Activated B cell treated with CpG ODN at 0.5 μM for 24 hours (primary cell): ENCODE results near the gene STARD5. TPM values are rescaled to one million over a fixed set of nuclear protein-coding genes. Genes with fewer than 3 reads are reported as not detected.

Experiments
- ATAC-seq: fragments of 200-7000 bp; cut with Tn5 transposase; one replicate; pipeline ENCODE4 v1.10.0; 2021; ENCODE audit warnings: low read depth, mild to moderate bottlenecking, moderate library complexity
- CTCF ChIA-PET: fragments of 350-600 bp; sonication (Branson Sonifier 250); formaldehyde crosslinking; loops from one replicate; lab custom pipeline; 2021; ENCODE audit warnings: antibody characterized with exemption; lab: Charles Lee
- POLR2A ChIA-PET: fragments of 350-600 bp; sonication (Branson Sonifier 250); formaldehyde crosslinking; loops from one replicate; lab custom pipeline; 2021; ENCODE audit warnings: antibody characterized with exemption; lab: Charles Lee
- DNase-seq: peaks from one replicate; pipeline ENCODE4 v3.0.0; 2022
- H3K27ac Mint-ChIP-seq: one replicate; pipeline ENCODE4 v1.8.0; 2020; ENCODE audit warnings: mixed read lengths
- H3K27me3 Mint-ChIP-seq: one replicate; pipeline ENCODE4 v1.8.0; 2021; ENCODE audit warnings: mixed read lengths
- H3K36me3 Mint-ChIP-seq: one replicate; pipeline ENCODE4 v1.8.0; 2021; ENCODE audit warnings: low read depth, mixed read lengths
- H3K4me1 Mint-ChIP-seq: one replicate; pipeline ENCODE4 v1.8.0; 2021; ENCODE audit warnings: mixed read lengths
- H3K4me3 Mint-ChIP-seq: one replicate; pipeline ENCODE4 v1.8.0; 2020; ENCODE audit warnings: mild to moderate bottlenecking, mixed read lengths
- H3K9me3 Mint-ChIP-seq: one replicate; pipeline ENCODE4 v1.8.0; 2020; ENCODE audit warnings: mixed read lengths
- intact Hi-C: fragments of 100-400 bp; cut with micrococcal nuclease; formaldehyde crosslinking; loops from one replicate; pipeline ENCODE4 v1.15.1; 2024
- total RNA-seq: library from RNA; stranded (reverse); gene quantifications from 2 replicates; pipeline ENCODE4 v1.2.3, GENCODE V29; 2022
- TF ChIP-seq, protein P1 (sequence below): fragments of 200-600 bp; IDR thresholded peaks from one replicate; pipeline ENCODE4 v1.8.0; 2022; ENCODE audit warnings: antibody characterized with exemption, mild to moderate bottlenecking

STARD5 gene
- total RNA-seq, 1 donor from 2014 or later = 14.3 TPM

DNA sequence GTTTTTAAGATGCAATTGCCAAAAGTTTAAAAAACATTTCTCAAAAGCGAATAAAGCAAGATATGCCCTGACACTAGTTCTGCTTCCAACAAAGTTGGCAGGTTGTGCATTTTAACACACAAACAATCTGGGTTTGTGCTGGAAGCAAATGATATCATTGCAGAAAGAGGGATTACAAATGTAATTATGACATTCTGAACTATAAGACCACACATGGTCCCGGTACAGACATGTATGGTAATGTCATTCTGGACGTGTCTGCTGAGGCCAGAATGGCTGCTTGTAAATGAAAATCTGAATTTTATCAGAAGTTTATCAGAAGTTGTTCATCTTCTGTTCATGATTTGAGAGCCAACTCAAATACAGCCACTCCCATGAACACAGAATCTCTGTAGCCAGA, 39.3 kb upstream of the STARD5 start:
- CTCF ChIA-PET = no interaction called here
- intact Hi-C loops = no loop called here
- Mint-ChIP-seq H3K27ac (no peak overlapping the region), H3K27me3 (peaks cover 9% of the 10 kb centered on the region), H3K4me1 (no peaks in the 10 kb centered on the region), H3K36me3 (no peaks in the 10 kb centered on the region), H3K4me3 (no peak overlapping the region), H3K9me3 (no peaks in the 10 kb centered on the region)
- TF ChIP-seq, protein P1, sequence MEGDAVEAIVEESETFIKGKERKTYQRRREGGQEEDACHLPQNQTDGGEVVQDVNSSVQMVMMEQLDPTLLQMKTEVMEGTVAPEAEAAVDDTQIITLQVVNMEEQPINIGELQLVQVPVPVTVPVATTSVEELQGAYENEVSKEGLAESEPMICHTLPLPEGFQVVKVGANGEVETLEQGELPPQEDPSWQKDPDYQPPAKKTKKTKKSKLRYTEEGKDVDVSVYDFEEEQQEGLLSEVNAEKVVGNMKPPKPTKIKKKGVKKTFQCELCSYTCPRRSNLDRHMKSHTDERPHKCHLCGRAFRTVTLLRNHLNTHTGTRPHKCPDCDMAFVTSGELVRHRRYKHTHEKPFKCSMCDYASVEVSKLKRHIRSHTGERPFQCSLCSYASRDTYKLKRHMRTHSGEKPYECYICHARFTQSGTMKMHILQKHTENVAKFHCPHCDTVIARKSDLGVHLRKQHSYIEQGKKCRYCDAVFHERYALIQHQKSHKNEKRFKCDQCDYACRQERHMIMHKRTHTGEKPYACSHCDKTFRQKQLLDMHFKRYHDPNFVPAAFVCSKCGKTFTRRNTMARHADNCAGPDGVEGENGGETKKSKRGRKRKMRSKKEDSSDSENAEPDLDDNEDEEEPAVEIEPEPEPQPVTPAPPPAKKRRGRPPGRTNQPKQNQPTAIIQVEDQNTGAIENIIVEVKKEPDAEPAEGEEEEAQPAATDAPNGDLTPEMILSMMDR = no peak
- no peak for ATAC-seq
- no peak for DNase-seq
- POLR2A ChIA-PET = no interaction called here

DNA sequence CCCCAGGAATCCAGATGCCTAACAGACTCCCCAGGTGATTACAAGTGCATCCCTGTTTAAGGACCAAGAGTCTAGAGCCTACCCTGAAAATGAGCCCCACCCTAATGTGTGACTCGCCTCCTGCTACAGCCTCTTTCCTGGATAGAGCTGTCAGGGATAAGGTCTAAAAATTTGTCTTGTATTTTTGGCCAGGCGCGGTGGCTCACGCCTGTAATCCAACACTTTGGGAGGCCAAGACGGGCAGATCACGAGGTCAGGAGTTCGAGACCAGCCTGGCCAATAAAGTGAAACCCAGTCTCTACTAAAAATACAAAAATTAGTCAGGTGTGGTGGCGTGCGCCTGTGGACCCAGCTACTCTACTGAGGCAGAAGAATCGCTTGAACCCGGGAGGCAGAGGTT, 38.8 kb upstream of the STARD5 start:
- ATAC-seq (no peak), DNase-seq (no peak)
- TF ChIP-seq, protein P1 = no peak
- CTCF ChIA-PET = no interaction called here
- no peaks in the 10 kb centered on the region for H3K9me3 Mint-ChIP-seq
- H3K4me3 Mint-ChIP-seq = no peak overlapping the region
- H3K36me3 Mint-ChIP-seq = no peaks in the 10 kb centered on the region
- POLR2A ChIA-PET = no interaction called here
- H3K27ac Mint-ChIP-seq = no peak overlapping the region
- no peaks in the 10 kb centered on the region for H3K4me1 Mint-ChIP-seq
- peaks cover 11% of the 10 kb centered on the region for H3K27me3 Mint-ChIP-seq
- intact Hi-C loops = no loop called here

DNA sequence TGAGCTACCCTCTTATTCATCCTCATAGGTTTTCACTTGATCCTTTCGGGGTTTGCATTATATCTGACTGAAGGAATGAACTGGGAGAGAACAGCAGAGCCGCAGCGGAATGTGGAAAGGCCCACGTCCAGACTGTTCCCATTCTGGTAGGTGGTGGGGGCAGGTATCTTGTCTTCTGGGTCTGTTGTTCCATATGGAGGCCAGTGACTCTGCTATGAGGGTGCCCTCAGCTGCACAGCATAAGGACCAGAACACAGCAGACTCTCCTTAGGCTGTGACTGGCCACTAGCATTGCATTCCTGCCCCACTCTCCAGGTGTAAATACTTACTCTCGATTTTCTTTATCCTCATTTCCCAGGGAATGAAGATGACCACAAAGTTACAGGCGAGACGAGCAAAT, 38.0 kb upstream of the STARD5 start:
- H3K36me3 Mint-ChIP-seq = no peaks in the 10 kb centered on the region
- H3K4me1 Mint-ChIP-seq = no peaks in the 10 kb centered on the region
- TF ChIP-seq, protein P1 = no peak
- intact Hi-C loops = no loop called here
- H3K27ac Mint-ChIP-seq = no peak overlapping the region
- ChIA-PET POLR2A (no interaction called here), CTCF (no interaction called here)
- peaks cover 11% of the 10 kb centered on the region for H3K27me3 Mint-ChIP-seq
- H3K9me3 Mint-ChIP-seq = no peaks in the 10 kb centered on the region
- H3K4me3 Mint-ChIP-seq = no peak overlapping the region
- DNase-seq = no peak
- no peak for ATAC-seq

DNA sequence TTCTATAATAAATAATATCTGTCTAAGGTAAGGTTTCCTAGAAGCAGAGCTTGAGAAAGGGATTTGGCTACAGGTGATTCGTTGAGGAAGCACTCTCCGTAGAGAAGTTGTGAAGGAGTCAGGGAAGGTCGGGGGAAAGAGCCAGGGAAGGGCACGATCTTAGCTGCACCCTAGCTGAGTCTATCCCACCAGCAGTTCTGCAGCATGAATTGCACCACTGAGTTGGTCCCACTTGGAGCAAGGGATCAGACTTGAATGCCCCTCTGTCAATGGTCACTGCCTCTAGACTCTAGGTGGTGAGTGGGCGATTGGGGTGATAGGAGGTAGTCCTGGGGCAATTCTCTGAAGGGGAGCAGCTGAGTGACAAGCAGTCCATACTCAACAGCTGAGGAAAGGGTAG, 36.5 kb upstream of the STARD5 start:
- DNase-seq (no peak), ATAC-seq (no peak)
- Mint-ChIP-seq H3K27me3 (peaks cover 11% of the 10 kb centered on the region), H3K4me3 (no peak overlapping the region), H3K36me3 (no peaks in the 10 kb centered on the region), H3K4me1 (no peaks in the 10 kb centered on the region), H3K27ac (no peak overlapping the region), H3K9me3 (no peaks in the 10 kb centered on the region)
- ChIA-PET CTCF (no interaction called here), POLR2A (interaction anchor here (0.6 kb wide), 1 partner anchor 94 kb away, joined by 6 read pairs; no protein-coding TSS in a partner anchor)
- intact Hi-C loops = no loop called here
- TF ChIP-seq, protein P1 = no peak

DNA sequence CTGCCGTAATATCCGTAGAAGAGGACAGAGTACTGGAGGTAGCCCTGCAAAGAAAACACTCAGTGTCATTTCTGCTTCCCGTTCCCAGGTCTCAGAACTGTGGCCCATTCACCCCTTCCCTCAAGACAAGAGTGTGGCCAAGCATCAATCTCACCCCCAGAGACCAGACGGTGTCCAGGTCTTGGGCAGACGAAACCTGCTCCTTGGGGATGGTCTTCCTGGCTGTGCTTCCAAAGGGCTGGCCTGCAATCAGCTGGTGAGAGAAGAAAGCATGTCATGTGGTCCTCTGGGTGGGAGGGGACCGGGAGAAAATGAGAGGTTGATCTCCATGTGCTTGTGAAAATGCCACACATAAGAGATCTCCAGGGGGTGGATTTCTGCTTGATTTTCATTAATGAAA, 34.3 kb upstream of the STARD5 start:
- no peak for DNase-seq
- peaks cover 11% of the 10 kb centered on the region for H3K27me3 Mint-ChIP-seq
- ChIA-PET CTCF (no interaction called here), POLR2A (no interaction called here)
- H3K27ac Mint-ChIP-seq = no peak overlapping the region
- H3K4me1 Mint-ChIP-seq = no peaks in the 10 kb centered on the region
- no peaks in the 10 kb centered on the region for H3K9me3 Mint-ChIP-seq
- H3K36me3 Mint-ChIP-seq = no peaks in the 10 kb centered on the region
- TF ChIP-seq, protein P1 = no peak
- intact Hi-C loops = no loop called here
- no peak for ATAC-seq
- H3K4me3 Mint-ChIP-seq = no peak overlapping the region
